Chondrocyte (in vitro differentiated cells): ENCODE data around the gene TMEM92. TPM values are rescaled to one million over a fixed set of nuclear protein-coding genes. Genes with fewer than 3 reads are reported as not detected.

ENCODE experiments used
- DNase-seq: peaks from one replicate; pipeline ENCODE4 v3.0.0; 2021; ENCODE audit warnings: mixed read lengths, low spot score
- H3K27ac Mint-ChIP-seq: one replicate; pipeline ENCODE4 v1.8.0; 2021; ENCODE audit warnings: mild to moderate bottlenecking, moderate library complexity, mixed read lengths; ENCODE audit not compliant: unreplicated experiment
- H3K27me3 Mint-ChIP-seq: 2 replicates; pipeline ENCODE4 v1.8.0; 2021; ENCODE audit warnings: low read depth, mixed read lengths
- H3K36me3 Mint-ChIP-seq: 2 replicates; pipeline ENCODE4 v1.8.0; 2021; ENCODE audit warnings: low read depth, mixed read lengths
- H3K4me1 Mint-ChIP-seq: 2 replicates; pipeline ENCODE4 v1.8.0; 2021; ENCODE audit warnings: low read depth, mild to moderate bottlenecking, mixed read lengths
- H3K4me3 Mint-ChIP-seq: one replicate; pipeline ENCODE4 v1.8.0; 2021; ENCODE audit warnings: mild to moderate bottlenecking, moderate library complexity, mixed read lengths; ENCODE audit not compliant: unreplicated experiment
- H3K9me3 Mint-ChIP-seq: 2 replicates; pipeline ENCODE4 v1.8.0; 2021; ENCODE audit warnings: low read depth, mixed read lengths
- CTCF ChIP-seq: fragments of 200-600 bp; sonication (generic); IDR thresholded peaks from 2 replicates; pipeline ENCODE4 v1.5.0; 2021; ENCODE audit warnings: antibody characterized with exemption, mild to moderate bottlenecking, moderate library complexity
- total RNA-seq: library from RNA; stranded (reverse); gene quantifications from 3 replicates; pipeline ENCODE4 v1.2.1, GENCODE V29; 2021

The TMEM92 gene
- total RNA-seq, 1 donor from 2014 or later = 1.6 TPM

- no peak overlapping the region for H3K4me3 Mint-ChIP-seq
- H3K9me3 Mint-ChIP-seq = no peaks in the 10 kb centered on the region
- no peak for DNase-seq
- no peak overlapping the region for H3K27ac Mint-ChIP-seq
- H3K4me1 Mint-ChIP-seq = peaks cover 5% of the 10 kb centered on the region
- TF ChIP-seq CTCF = no peak
- H3K36me3 Mint-ChIP-seq = no peaks in the 10 kb centered on the region
- peaks cover 11% of the 10 kb centered on the region for H3K27me3 Mint-ChIP-seq
Measured at GRCh38 chr17:50317121-50317520, 42.9 kb downstream of the TMEM92 start.

GRCh38 chr17:50318501-50319285 is 44.4 kb downstream of the TMEM92 start:
- H3K27me3 Mint-ChIP-seq = peaks cover 5% of the 10 kb centered on the region
- H3K27ac Mint-ChIP-seq = no peak overlapping the region
- no peaks in the 10 kb centered on the region for H3K4me1 Mint-ChIP-seq
- TF ChIP-seq CTCF = no peak
- H3K9me3 Mint-ChIP-seq = no peaks in the 10 kb centered on the region
- H3K36me3 Mint-ChIP-seq = no peaks in the 10 kb centered on the region
- no peak for DNase-seq
- H3K4me3 Mint-ChIP-seq = no peak overlapping the region

- Mint-ChIP-seq H3K36me3 (no peaks in the 10 kb centered on the region), H3K4me1 (no peaks in the 10 kb centered on the region), H3K9me3 (no peaks in the 10 kb centered on the region), H3K27ac (no peak overlapping the region), H3K4me3 (no peak overlapping the region), H3K27me3 (no peaks in the 10 kb centered on the region)
- no peak for DNase-seq
- TF ChIP-seq CTCF = no peak
Measured at GRCh38 chr17:50319306-50320004, 45.2 kb downstream of the TMEM92 start.

- Mint-ChIP-seq H3K27ac (no peak overlapping the region), H3K9me3 (no peaks in the 10 kb centered on the region), H3K36me3 (no peaks in the 10 kb centered on the region), H3K27me3 (no peaks in the 10 kb centered on the region), H3K4me3 (no peak overlapping the region), H3K4me1 (no peaks in the 10 kb centered on the region)
- DNase-seq = no peak
- no peak for TF ChIP-seq CTCF
Measured at GRCh38 chr17:50322271-50322670, 48.0 kb downstream of the TMEM92 start.

GRCh38 chr17:50323060-50323459 is 48.8 kb downstream of the TMEM92 start:
- Mint-ChIP-seq H3K36me3 (no peaks in the 10 kb centered on the region), H3K27me3 (no peaks in the 10 kb centered on the region), H3K4me1 (no peaks in the 10 kb centered on the region), H3K27ac (no peak overlapping the region), H3K4me3 (no peak overlapping the region), H3K9me3 (no peaks in the 10 kb centered on the region)
- DNase-seq = no peak
- TF ChIP-seq CTCF = no peak
